Stimulated activated CD8-positive, alpha-beta memory T cell treated with anti-CD3 and anti-CD28 coated beads, Interleukin-12 subunit alpha, Interleukin-12 subunit beta, amount 100 ng/mL, for 24 hours (primary cell): ENCODE data around the gene SRRD.
"Not testable (repeated sequence)": the region's sequence is repeated elsewhere in the genome, so short reads cannot be mapped to it uniquely, and the experiment has no call there.

Source experiments
- DNase-seq: peaks from one replicate; pipeline ENCODE4 v3.0.0-alpha.2; 2020; ENCODE audit errors: extremely low read depth

SRRD gene

DNA sequence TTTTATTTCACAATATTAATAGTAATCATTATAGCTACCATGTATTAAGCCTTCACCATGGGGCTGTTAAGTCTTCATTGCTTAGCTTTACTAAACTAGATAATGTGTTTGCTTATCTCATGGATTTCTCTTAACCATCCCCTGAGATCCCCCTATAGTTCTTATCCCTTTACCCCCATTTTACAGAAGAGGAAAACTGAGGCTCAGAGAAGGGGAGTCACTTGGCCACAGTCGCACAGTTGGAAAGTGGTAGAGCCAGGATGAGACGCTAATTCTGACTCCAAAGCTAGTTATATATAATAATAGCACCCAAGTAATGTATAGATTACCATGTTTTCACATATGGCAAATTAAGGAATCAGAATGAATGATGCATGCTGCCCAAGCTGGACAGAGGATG is 38.3 kb downstream of the SRRD start:
- DNase-seq, result no peak

DNA sequence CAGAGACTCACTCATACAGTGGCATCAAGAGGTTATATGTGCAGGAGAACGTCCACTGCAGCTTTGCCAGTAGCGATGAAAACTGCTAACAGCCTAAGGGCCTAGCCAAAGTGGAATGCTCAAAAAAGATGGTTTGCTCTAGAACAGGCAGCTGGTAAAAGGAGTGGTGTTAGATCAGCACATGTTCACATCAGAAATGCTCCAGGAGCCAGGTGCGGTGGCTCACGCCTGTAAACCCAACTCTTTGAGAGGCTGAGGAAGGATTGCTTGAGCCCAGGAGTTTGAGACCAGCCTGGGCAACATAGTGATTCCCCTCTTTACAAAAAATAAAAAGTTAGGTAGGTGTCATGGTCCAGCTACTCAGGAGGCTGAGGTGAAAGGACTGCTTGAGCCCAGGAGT is 38.9 kb downstream of the SRRD start:
- no peak for DNase-seq

DNA sequence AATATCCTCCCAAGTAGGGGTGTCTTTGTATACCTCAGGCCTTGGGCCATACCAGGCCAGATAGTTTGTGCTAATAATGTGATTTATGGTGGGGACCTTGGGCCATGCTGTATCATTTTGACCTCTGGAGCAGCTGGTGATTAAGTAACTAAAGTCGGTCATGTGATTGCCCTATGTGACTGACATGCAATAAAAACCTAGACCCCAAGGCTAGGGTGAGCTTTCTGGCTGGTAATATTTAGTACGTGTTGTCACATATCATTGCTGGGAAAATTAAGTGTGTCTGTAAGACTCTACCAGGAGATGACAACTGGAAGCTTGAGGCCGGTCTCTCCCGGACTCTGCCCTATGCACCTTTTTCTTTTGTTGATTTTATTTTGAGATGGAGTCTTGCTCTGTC is 41.2 kb downstream of the SRRD start:
- no peak for DNase-seq

DNA sequence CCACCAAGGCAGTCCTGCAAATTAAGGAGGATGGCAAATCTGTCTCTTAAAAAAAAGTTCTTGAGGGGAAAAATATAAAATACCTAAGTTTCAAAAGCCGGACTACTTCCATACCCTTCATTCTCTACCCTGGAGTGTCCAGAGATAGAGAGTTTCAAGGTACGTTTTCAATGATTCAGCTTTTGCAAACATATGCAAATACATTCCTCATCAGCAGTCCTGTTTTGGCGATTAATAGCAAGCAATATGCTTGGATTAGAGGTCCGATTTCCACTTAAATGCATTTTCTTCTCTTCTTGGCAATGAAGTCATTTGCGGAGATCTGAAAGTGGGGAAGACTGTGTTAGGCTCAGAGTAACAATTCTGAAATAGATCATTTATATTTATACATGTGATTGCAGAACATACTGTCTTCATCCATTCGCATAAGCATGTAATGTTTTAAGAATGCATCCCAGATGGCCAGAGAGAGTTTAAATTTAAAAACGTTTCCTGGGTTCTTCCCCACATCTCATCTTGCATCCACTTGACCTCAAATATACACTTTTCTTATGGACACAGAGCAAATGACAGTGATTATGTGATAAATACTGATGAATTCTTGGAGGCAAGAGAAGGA is 42.4 kb downstream of the SRRD start:
- no peak for DNase-seq

DNA sequence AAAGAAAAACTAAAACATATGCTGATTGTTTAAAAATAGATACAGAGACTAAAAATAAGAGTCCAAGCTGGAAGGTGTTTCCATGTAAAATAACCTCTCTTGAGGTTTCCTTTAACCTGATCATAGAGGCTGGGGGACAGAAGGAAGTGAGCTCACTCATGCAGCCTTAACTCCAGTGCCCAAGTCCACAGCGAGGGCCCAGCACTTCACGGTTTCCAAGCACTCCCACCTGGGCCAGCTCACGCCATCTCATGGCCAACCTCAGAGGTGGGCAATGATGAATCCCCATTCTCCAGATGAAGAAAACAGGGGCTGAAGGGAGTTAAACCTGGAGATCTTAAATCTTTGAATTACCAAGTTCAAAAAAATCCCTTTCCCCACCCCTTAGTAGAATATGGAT is 43.5 kb downstream of the SRRD start:
- no peak for DNase-seq

DNA sequence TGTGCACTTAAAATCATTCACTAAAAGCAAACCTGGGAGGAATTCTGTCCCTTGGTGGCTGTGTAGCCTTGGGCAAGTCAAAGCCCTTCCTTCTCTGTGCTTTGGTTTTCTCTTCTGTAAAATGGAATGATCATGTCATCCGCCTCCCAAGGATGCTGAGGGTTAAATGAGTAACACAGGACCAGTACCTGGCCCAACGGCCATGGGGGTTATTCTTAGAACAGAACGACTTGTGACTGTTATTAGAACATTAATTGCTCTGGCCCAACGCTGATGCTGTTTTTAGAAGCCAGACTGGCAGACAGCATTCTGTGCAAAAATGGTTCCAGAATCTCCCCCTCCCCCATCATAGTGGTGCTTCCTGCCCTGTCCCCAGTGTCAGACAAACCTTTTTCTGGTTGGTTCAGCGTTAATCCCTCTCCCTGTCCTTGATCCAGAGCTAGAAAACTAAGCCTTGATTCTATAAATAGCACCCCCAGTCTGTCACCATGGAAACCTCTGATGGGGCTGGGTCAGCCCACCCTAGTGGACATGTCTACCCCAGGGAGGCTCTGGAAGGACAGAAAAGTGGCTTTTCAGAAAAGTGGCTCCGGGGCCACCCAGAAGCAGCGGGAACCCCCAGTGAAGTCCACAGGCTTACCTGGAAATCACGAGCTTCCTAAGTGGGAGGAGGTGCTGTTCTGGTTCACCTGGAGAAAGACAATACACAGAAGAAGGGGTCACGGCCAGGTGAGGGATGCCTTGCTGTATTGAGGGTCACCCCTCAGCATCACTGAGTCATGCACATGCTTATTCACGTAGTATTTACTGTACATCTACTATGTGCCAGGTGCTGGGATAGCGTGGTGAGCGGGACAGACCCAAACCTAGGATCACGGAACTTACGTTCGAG is 44.1 kb downstream of the SRRD start:
- no peak for DNase-seq

DNA sequence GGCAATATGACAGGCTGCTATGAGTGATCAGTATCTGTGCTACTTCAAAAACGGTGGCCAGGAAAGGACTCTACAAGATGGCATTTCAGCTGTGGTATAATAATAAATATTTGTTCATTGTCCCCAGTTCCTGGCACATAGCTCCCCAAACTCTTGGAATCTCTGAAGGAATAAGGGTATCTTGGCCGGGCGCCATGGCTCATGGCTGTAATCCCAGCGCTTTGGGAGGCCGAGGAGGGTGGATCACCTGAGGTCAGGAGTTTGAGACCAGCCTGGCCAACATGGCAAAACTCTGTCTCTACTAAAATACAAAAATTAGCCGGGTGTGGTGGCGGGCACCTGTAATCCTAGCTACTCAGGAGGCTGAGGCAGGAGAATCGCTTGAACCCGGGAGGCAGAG is 44.8 kb downstream of the SRRD start:
- not testable (repeated sequence) for DNase-seq

DNA sequence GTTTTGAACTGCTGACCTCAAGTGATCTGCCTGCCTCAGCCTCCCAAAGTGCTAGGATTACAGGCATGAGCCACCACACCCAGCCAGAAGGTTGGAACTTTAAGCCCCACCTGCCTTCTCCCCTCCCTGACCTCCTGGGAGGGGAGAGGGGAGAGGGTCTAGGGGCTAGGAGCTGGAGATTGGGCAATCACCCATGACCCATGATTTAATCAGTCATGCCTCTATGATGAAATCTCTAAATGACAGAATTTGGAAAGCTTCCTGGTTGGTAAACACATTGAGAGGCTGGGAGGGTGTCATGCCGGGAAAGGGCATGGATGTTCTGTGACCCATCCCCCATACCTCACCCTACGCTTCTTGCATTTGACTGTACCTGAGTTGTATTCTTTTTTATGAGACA is 45.7 kb downstream of the SRRD start:
- no peak for DNase-seq

DNA sequence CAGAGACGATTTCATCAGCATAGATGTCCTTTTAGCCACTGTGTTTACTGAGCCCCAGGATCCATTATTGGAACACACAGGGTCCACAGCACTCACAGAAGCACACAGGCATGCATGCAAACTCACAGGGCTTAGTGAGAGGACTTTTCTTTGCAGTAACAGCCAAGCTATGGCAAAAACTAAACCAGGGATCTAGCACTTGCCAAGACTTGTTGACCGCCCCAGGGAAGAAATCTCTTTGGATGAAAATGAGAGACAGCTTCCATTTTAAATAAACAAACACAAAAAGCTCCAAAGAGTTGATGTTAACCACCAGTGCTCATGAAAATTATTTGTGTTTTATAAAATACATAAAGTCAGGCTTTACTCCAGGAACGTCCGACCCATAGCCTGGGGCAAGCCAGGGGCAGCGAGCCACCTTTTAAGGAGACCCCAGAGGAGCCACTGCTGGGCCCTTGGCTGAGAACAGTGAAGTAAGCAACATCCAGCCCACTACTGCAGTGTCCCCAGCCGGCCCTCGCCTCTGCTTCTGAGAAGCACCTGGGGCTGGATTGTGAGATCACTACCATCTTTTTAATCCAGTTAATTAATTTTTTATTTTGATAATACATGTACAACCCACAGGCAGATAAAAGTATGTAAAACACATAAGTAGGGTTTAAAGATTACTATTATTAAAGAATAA is 50.6 kb downstream of the SRRD start:
- no peak for DNase-seq

DNA sequence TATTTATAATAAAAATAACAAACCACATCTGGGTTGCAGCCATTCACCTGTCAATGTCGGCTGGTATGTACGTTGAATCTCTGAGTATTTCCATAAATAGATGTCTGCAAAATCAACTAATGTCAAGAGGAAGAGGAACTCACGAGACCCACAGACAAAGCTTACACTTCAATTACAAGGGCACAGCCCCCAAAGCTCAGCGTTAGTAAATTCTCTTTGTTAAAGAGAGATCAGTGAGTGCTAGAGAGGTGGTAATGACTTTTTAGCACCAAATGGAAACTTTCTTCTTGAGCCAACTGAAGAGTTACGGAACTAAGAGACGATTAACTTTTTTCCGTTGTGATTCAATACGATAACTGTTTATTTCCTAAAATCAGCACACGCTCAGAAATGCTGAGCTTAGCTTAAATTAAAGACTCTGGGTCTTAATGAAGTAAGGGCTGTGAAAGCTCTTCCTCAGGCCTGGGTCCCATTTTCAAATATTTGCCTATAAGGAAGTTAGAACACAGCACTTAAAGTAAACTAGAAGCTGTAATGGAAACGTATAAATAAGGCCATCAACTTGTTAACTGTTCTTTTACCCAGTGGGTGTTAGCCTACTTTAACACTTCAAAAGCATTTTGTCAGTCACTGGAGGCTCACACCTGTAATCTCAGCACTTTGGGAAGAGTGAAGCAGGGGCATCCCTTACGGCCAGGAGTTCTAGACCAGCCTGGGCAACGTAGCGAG is 51.4 kb downstream of the SRRD start:
- DNase-seq, result no peak

DNA sequence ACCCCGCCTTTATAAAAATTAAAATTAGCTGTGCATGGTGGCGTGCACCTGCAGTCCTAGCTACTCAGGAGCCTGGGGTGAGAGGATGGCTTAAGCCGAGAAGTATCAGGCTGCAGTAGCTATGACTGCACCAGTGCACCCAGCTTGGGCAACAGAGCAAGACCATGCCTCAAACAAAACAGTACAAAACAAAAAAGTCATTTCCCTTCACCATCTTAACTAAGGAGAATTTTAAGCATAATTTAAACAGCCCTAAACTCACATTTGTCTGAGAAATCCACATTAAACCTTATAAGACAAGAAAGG is 51.9 kb downstream of the SRRD start:
- DNase-seq, result no peak

DNA sequence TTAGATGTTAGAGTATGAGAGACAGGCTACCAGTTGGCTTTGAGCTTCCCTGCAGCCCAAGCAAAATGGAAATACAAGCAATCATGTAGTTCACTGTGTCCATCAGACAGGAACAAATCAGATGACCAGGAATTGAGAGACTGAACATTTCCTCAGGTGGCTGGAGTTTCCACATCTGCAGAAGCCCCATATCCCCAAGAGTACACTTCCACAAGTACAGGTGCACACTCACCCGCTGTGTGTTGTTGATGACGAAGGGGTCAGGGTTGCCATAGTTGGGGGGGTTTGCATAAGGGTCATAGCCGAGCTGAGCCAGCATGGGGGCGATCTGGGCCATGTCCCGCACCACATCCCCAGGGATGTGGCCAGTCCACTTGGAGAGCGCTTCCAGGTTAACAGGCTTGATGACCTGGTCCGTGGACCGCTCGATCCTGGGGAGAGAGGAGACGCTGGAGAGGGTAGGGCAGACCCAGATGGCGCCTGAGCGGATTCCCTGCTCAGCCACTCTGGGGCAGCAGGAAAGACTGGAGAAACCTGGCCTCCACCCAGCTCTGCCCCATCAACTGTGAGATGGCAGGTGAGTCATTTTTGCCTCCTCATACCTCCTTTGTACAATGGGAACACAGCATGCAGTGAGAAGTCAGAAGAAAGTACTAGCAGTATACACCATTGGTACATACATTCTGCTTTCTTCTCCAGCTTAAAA is 52.5 kb downstream of the SRRD start:
- no peak for DNase-seq

DNA sequence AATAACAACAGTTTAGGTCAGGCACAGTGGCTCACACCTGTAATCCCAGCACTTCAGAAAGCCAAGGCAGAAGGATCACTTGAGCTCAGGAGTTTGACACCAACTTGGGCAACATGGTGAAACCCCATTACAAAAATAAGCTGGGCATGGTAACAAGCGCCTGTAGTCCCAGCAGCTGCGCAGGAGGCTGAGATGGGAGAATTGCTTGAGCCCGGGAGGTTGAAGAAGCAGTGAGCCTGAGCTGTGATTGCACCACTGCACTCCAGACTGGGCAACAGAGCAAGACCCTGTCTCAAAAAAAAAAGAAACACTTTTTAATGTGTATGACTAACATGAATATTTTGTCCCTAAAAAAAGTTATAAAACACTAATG is 53.1 kb downstream of the SRRD start:
- no peak for DNase-seq

DNA sequence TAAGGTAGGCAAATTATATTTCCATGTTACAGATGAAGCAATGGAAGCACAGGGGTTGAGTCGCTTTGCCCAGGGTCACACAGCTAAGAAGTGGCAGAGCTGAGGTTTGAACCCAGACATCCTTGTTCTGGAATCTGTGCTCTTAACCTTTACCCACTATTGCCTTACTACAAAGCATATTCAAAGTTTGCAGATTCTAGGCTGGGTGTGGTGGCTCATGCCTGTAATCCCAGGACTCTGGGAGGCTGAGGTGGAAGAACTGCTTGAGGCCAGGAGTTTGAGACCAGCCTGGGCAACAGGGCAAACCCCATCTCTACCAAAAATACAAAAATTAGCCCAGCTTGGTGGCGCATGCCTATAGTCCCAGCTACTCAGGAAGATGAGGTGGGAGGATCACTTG is 56.4 kb downstream of the SRRD start:
- DNase-seq, result no peak

DNA sequence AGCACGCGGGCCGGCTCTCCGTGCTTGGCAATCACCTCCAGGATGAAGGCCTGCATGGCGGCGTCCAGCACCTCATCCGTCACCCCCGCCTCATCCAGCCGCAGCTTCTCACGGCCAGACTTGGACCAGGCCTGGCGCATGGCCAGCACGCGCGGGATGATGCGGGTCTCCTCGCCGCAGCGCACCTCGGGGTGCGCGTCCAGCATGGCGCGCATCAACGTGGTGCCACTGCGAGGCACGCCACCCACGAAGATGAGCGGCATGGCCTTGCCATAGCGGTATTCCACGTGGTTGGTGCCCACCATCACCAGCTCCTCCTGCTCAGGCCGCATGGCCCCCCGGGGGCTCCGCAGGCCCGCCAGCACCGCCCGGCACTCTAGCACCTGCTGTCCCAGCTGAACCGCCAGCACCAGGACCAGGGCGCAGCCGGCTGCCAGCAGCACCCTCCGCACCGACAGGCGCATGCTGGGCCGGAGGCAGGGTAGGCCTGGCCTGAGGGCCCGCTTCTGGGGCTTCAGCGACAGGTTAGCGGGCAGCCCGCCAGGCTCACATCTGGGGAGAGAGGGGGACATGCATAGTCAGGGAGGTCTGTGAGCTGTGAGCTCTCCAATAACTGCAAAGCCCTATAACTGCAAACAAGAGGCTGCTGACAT is 57.6 kb downstream of the SRRD start:
- no peak for DNase-seq

DNA sequence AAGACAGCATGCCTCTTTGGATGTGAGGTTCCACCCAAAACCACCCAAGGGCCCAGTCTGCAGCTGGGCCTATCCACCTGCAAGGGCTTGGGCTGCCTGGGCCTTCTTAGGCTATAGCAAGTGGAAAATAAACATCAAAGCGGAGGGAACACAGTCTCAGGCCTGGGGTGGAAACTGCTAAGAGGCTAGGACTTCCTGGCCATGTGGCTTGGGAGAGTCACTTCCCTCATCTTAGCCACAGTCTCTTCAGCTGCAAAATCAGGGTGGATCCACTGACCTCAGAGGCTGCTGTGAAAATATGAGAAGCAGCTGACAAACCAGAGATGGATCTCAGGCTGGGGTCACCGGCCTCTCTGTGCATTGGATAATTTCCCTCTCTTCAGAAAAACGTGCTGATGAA is 59.2 kb downstream of the SRRD start:
- DNase-seq, result no peak
